Cardiac fibroblast (primary cell): ENCODE data around the gene CD163.

Experiments
- DNase-seq, 2 donors: peaks; one replicate each; pipeline versions ENCODE4 v3.0.0 to v3.0.0-alpha.2; 2010; ENCODE audit warnings: low read depth in 2 of 2
- H3K4me3 ChIP-seq, 2 donors: replicated peaks in 1 of 2; 1 replicate in 1 of 2; 2 replicates in 1 of 2; pipeline ENCODE4 v1.5.1; 2011; ENCODE audit warnings: low read depth in 2 of 2, low read length in 2 of 2, mild to moderate bottlenecking in 2 of 2, moderate library complexity in 1 of 2
- TF ChIP-seq, protein P1 (sequence below): IDR thresholded peaks from one replicate; pipeline ENCODE4 v1.5.1; 2011; ENCODE audit warnings: low read depth, mild to moderate bottlenecking, low read length, inconsistent platforms

The CD163 gene

DNA sequence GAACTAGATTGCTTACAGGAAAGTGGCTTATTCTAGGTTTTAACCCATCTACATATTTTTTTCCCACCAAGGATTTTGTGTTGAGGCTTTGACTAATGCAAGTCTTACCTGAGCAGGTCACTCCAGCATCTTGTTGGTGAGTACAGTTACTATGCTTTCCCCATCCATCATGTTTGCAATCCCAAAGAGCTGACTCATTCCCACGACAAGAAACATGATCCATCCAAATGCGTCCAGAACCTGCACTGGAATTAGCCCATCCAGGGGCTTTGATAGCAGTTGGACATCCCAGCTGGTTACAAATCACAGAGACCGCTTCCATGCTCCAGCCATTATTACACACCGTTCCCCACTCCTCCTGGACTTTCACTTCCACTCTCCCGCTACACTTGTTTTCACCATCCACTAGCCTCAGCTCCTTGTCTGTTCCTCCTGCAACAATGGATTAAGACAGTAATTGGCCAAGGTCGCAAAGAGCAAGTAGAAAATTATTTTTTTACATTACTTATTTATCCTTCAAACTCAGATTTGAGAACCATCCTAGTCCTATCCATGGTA is 2.5 kb downstream of the CD163 start:
- peak in 1 of 2 donors; percentile 5 for DNase-seq
- no peak overlapping the region for H3K4me3 ChIP-seq
- TF ChIP-seq, protein P1, sequence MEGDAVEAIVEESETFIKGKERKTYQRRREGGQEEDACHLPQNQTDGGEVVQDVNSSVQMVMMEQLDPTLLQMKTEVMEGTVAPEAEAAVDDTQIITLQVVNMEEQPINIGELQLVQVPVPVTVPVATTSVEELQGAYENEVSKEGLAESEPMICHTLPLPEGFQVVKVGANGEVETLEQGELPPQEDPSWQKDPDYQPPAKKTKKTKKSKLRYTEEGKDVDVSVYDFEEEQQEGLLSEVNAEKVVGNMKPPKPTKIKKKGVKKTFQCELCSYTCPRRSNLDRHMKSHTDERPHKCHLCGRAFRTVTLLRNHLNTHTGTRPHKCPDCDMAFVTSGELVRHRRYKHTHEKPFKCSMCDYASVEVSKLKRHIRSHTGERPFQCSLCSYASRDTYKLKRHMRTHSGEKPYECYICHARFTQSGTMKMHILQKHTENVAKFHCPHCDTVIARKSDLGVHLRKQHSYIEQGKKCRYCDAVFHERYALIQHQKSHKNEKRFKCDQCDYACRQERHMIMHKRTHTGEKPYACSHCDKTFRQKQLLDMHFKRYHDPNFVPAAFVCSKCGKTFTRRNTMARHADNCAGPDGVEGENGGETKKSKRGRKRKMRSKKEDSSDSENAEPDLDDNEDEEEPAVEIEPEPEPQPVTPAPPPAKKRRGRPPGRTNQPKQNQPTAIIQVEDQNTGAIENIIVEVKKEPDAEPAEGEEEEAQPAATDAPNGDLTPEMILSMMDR = no peak

DNA sequence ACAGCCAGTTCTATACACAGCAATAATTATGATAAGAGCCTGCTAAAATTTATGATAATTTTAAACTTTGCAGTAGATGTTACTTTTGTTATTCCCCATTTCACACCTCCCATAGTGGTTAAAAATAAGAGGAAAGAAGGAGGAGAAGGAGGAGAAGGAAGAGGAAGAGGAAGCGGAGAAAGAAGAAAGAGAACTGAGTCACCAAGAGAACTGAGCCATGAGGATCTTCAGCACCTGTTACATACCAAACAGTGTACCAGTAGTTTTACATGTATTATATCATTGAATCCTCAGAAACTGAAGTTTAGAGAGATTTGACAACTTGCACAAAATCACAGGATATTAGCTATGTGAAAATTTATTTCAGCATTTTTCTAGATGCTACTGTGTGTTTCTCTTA is 3.9 kb downstream of the CD163 start:
- H3K4me3 ChIP-seq = no peak overlapping the region
- TF ChIP-seq, protein P1 = no peak
- no peak for DNase-seq

DNA sequence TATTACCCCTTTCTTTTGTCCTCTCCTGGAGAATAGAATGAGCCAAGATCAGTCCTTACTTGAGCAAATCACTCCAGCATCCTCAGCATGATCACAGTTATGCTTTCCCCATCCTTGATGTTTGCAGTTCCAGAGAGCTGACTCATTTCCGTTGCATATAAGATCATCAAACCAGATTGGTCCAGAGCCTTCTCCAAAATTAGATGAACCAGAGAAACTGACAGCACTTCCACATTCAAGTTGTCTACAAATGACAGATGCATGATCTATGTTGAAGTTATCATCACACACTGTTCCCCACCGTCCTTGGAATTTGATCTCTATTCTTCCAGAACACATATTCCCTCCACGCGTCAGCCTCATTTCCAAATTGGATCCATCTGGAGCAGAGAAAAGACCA is 4.8 kb downstream of the CD163 start:
- H3K4me3 ChIP-seq = no peak overlapping the region
- TF ChIP-seq, protein P1 = no peak
- peak; percentile 12 to 72 for DNase-seq

DNA sequence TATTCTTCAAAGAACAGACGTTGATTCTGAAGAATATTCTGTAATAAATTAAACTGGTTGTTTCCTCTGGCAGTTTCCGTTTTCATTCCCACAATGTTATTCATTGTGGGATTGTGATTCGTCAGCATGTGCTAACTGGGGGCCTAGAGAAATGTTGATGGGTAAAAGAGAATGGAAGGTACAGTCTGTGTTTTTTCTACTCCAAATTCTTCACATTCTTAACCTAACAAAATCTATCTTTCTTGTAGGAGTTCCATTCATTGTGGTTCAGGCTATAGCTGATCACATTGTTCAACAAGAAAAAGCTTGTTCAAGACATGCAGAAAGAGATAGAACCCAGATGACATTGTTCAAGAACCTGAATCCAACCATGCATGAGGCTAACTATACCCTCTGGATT is 5.9 kb downstream of the CD163 start:
- peak in 1 of 2 donors; percentile 22 for DNase-seq
- TF ChIP-seq, protein P1 = no peak
- no peak overlapping the region for H3K4me3 ChIP-seq

DNA sequence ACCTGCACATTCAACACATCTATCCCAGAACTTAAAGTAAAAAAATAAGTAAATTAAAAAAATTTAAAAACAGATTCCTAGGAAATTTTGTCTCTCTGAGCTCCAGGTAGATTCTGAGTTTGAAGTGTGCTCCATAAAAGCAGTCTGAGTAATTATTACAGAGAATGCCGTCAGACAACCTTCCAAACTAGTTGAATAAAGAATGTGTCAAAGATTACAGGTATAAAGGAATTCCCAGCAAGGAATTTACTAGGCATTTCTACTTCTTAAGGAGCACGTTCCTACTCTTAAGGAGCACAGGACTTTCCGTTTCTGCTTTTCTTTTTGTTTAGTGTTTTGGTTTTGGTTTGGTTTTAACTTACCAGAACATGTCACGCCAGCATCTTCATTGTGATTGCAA is 7.1 kb downstream of the CD163 start:
- H3K4me3 ChIP-seq = no peak overlapping the region
- DNase-seq = no peak
- TF ChIP-seq, protein P1 = no peak

DNA sequence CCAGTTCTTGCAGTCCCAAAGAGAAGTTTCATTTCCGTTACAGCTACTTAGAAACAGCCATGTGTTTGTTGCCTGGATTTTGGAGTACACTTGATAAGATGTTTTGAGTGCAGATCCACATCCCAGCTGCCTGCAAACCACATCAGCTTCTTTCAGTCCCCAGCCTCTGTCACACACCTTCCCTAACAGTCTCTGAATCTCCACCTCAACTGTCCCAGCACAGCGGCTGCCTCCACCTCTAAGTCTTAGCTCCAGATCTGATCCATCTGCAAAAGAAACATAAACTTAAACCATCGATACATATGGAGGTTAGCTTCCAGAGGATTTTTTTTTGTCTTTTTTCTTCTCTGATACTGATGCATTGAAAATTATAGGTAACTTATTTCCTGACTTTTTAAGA is 8.4 kb downstream of the CD163 start:
- DNase-seq = no peak
- H3K4me3 ChIP-seq = no peak overlapping the region
- TF ChIP-seq, protein P1 = no peak

DNA sequence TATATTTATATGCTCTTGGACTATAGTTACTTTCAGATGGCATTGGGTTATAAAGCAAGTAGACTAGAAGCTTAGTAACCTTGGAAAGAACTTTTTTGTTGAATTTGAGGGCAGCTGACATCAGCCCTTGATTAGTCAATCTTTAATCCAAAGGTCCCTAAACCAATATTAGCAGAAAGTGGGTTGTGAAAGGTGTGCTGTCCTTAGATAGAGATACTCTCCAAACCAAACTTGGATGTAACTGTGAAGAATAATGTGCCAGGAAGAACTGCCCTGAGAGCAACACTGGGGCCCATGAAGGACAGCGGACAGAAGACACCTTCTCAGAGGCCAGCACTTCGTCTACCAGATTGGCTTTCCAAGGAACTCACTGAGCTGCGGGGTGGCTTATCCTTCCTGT is 10.6 kb downstream of the CD163 start:
- no peak for DNase-seq
- H3K4me3 ChIP-seq = no peak overlapping the region
- TF ChIP-seq, protein P1 = no peak
